IMR-90 (cell line): ENCODE results near the gene SPRED2.

Experiments used
- BHLHE40 ChIP-seq: fragments of 150-350 bp; IDR thresholded peaks from 2 replicates; pipeline ENCODE4 v1.6.1; 2016; ENCODE audit warnings: mild to moderate bottlenecking, low read depth, low read length
- CEBPB ChIP-seq: IDR thresholded peaks from 2 replicates; pipeline ENCODE4 v1.6.1; 2012; ENCODE audit warnings: low read depth, low read length, improper control_type of control experiment
- CHD1 ChIP-seq: IDR thresholded peaks from 2 replicates; pipeline ENCODE4 v1.6.1; 2012; ENCODE audit warnings: low read depth, low read length, improper control_type of control experiment
- FOS ChIP-seq: fragments of 150-350 bp; IDR thresholded peaks from 2 replicates; pipeline ENCODE4 v1.6.1; 2016; ENCODE audit warnings: low read depth, low read length
- NFE2L2 ChIP-seq: fragments of 150-350 bp; IDR thresholded peaks from 2 replicates; pipeline ENCODE4 v1.6.1; 2016; ENCODE audit warnings: low read depth, mild to moderate bottlenecking, low read length
- RAD21 ChIP-seq: IDR thresholded peaks from 2 replicates; pipeline ENCODE4 v1.6.1; 2012; ENCODE audit warnings: low read length, improper control_type of control experiment
- TF ChIP-seq, protein P1 (sequence below): conservative IDR thresholded peaks from 2 replicates; pipeline ENCODE4 v1.5.1; 2012; ENCODE audit warnings: mild to moderate bottlenecking, low read depth, low read length, improper control_type of control experiment

DNA sequence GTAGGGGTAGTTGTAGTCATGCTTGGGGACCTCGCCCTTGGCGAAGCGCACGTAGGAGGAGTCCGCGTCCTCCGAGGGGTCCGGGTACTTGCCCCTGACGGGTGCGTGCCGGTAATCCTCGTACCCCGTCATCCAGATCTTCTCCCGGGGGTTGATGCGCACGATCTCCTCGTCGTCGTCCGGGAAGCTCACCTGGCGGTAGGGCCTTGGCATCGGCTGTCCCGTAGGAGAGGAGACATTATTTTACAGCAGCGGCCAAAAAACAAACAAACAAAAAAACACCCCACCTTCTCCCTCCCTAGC, 118.5 kb downstream of the SPRED2 start:
- TF ChIP-seq, protein P1, sequence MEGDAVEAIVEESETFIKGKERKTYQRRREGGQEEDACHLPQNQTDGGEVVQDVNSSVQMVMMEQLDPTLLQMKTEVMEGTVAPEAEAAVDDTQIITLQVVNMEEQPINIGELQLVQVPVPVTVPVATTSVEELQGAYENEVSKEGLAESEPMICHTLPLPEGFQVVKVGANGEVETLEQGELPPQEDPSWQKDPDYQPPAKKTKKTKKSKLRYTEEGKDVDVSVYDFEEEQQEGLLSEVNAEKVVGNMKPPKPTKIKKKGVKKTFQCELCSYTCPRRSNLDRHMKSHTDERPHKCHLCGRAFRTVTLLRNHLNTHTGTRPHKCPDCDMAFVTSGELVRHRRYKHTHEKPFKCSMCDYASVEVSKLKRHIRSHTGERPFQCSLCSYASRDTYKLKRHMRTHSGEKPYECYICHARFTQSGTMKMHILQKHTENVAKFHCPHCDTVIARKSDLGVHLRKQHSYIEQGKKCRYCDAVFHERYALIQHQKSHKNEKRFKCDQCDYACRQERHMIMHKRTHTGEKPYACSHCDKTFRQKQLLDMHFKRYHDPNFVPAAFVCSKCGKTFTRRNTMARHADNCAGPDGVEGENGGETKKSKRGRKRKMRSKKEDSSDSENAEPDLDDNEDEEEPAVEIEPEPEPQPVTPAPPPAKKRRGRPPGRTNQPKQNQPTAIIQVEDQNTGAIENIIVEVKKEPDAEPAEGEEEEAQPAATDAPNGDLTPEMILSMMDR, result no peak
- TF ChIP-seq FOS (no peak), RAD21 (no peak), CEBPB (no peak), NFE2L2 (no peak), BHLHE40 (no peak), CHD1 (no peak)
